ENCODE results near the gene PALM3.
"Not testable (repeated sequence)": the region's sequence is repeated elsewhere in the genome, so short reads cannot be mapped to it uniquely, and the experiment has no call there.

The PALM3 gene

DNA sequence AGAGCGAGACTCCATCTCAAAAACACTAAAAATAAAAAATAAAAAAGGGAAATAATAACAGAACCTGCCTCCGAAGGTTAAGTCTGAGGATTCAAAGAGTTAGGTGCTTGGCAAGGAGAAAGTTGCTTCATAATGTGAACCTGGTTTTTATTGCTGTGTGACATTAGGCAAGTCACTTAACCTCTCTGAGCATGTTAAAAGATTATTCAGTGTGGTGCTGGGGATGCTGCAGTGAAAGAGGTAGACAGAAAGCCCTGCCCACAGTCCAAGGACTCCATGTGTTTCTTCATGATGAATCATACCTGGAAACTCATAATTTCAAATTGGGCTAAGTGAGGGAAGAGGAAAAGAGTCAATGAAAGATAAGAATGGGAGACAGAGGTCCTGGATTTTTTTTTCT is 27.9 kb downstream of the PALM3 start:
- TF ChIP-seq, protein P1, sequence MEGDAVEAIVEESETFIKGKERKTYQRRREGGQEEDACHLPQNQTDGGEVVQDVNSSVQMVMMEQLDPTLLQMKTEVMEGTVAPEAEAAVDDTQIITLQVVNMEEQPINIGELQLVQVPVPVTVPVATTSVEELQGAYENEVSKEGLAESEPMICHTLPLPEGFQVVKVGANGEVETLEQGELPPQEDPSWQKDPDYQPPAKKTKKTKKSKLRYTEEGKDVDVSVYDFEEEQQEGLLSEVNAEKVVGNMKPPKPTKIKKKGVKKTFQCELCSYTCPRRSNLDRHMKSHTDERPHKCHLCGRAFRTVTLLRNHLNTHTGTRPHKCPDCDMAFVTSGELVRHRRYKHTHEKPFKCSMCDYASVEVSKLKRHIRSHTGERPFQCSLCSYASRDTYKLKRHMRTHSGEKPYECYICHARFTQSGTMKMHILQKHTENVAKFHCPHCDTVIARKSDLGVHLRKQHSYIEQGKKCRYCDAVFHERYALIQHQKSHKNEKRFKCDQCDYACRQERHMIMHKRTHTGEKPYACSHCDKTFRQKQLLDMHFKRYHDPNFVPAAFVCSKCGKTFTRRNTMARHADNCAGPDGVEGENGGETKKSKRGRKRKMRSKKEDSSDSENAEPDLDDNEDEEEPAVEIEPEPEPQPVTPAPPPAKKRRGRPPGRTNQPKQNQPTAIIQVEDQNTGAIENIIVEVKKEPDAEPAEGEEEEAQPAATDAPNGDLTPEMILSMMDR (conservative IDR thresholded peaks at IDR 0.05; ENCODE audit: control insufficient read depth, insufficient read depth, low read depth, low read length), result no peak
- no peak for DNase-seq (ENCODE audit: low read depth)
- no peak overlapping the region for H3K4me3 ChIP-seq (ENCODE audit: control insufficient read depth, low read depth, low read length)

DNA sequence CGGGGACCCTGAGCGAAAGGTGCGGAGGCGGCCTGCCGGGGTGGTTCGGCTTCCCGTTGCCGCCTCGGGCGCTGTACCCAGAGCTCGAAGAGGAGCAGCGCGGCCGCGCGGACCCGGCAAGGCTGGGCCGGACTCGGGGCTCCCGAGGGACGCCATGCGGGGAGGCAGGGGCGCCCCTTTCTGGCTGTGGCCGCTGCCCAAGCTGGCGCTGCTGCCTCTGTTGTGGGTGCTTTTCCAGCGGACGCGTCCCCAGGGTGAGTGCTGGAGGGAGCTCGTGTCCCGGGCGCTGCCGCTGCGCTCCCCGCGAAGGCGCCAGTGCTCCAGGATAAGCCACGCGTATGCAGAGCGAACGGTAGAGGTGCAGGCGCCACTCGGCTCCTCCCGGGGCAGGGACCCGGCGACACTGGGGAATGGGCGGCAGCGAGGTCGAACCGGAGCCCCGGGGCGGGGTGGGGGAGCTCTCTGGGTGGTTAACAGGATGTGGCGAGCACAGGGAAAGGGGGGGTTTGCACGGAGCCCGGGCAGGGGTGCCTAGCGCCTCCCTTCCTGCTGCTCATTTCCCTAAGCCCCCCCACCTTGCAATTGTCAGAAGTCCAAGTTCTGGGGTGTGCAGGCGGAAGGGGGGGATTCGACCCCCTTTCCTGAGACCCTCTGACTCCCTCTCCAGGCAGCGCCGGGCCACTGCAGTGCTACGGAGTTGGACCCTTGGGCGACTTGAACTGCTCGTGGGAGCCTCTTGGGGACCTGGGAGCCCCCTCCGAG is 30.0 kb downstream of the PALM3 start, which contains the start of gene IL27RA:
Gene IL27RA, plus strand, starts transcription at position 44 of the 762 bp plus-strand sequence. Its CDS starts 111 bp downstream, at position 155.
- peak; percentile 26 for DNase-seq (ENCODE audit: low read depth)
- TF ChIP-seq, protein P1 (conservative IDR thresholded peaks at IDR 0.05; ENCODE audit: control insufficient read depth, insufficient read depth, low read depth, low read length), result peak; percentile 61

DNA sequence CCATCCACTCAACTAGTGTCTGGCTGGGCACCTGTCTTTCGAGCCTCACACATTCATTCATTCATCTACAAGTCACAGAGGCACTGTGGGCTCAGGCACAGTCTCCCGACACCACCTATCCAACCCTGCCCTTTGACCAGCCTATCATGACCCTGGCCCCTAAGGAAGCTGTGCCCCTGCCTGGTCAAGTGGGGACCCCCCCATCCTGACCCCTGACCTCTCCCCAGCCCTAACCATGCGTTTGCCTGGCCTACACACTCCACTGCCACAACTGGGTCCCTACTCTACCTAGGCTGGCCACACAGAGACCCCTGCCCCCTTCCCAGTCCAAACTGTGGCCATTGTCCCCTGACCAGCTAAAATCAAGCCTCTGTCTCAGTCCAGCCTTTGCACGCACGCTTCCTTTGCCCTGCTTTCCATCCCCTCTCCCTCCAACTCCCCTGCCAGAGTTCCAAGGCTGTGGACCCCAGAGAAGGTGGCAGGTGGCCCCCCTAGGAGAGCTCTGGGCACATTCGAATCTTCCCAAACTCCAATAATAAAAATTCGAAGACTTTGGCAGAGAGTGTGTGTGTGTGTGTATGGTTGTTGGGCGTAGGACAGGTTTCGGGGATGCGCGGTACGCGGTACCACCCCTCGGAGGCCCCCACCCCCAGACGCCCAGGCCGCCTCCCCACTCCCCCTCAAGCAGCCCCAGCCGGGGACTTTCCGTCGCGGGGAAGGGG is 30.7 kb downstream of the PALM3 start:
- H3K4me3 ChIP-seq (ENCODE audit: control insufficient read depth, low read depth, low read length), result peak overlapping the region; percentile 55
- TF ChIP-seq, protein P1 (conservative IDR thresholded peaks at IDR 0.05; ENCODE audit: control insufficient read depth, insufficient read depth, low read depth, low read length), result no peak
- DNase-seq (ENCODE audit: low read depth), result no peak

More for the DNA sequence above, 30.0 kb downstream of the PALM3 start, which contains the start of gene IL27RA:
- H3K4me3 ChIP-seq (ENCODE audit: control insufficient read depth, low read depth, low read length), result peak within 1 kb of the TSS; percentile 55

DNA sequence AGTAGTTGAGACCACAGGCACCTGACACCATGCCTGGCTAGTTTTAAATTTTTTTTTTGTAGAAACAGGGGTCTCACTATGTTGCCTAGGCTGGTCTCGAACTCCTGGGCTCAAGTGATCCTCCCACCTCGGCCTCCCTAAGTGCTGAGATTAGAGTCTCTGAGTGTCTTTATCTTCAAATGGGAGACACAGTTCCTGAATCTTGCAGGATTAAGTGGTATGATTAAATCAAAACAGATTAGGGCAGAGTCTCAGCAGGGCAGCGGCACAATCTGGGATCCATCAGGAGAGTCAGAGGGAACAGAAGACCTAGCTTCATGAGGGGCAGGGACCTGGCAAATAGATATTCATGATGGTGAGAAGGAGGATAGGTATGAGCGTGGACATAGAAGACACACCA is 33.0 kb downstream of the PALM3 start:
- TF ChIP-seq, protein P1 (conservative IDR thresholded peaks at IDR 0.05; ENCODE audit: control insufficient read depth, insufficient read depth, low read depth, low read length), result no peak
- H3K4me3 ChIP-seq (ENCODE audit: control insufficient read depth, low read depth, low read length), result no peak overlapping the region
- no peak for DNase-seq (ENCODE audit: low read depth)

DNA sequence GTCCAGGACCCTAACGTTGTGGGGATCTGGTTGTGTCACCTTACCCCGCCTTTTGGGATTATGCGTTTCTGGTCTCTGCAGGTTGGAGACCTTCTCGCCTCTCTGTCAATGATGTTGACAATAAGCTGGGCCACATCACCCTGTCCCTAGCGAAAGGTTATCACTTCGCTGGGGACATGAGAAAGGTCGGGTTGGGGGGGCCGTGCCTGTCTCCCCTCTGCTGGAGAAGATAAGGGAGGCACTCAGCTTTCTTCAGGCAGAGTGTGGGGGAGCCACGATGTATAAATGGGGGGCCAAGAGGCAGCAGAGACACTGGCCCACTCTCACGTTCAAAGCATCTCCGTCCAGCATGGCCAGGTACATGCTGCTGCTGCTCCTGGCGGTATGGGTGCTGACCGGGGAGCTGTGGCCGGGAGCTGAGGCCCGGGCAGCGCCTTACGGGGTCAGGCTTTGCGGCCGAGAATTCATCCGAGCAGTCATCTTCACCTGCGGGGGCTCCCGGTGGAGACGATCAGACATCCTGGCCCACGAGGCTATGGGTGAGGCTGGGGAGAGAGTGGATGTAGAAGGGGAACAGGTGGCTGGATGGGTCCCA is 33.9 kb downstream of the PALM3 start, which contains the start of gene RLN3:
Gene RLN3, plus strand, starts transcription at position 293 of the 595 bp plus-strand sequence. Its CDS starts 57 bp downstream, at position 350.
- H3K4me3 ChIP-seq (ENCODE audit: control insufficient read depth, low read depth, low read length), result no peak within 1 kb of the TSS
- DNase-seq (ENCODE audit: low read depth), result no peak
- TF ChIP-seq, protein P1 (conservative IDR thresholded peaks at IDR 0.05; ENCODE audit: control insufficient read depth, insufficient read depth, low read depth, low read length), result no peak

DNA sequence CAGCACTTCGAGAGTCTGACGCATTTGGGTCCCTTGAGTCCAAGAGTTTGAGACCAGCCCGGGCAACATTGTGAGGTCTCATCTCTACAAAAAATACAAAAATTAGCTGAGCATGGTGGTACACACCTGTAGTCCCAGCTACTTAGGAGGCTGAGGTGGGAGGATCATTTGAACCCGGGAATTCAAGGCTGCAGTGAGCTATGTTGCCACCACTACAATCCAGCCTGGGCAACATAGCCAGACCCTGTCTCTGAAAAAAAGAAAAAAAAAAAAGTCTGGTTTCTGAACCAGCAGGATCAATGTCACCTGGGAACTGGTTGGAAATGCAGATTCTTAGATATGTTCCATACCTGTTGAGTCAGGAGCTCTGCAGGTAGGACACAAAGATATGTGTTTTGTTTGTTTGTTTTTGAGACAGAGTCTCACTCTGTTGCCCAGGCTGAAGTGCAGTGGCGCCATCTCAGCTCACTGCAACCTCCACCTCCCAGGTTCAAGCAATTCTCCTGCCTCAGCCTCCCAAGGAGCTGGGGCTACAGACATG is 35.2 kb downstream of the PALM3 start:
- H3K4me3 ChIP-seq (ENCODE audit: control insufficient read depth, low read depth, low read length); DNase-seq (ENCODE audit: low read depth): not testable (repeated sequence)
